CD4-positive, alpha-beta T cell treated with Interleukin-1 beta for 1 hour (primary cell): ENCODE results near the gene MITD1.
A peak's percentile ranks its signal among the peaks of the same experiment; 100 is the strongest.
"Not testable (repeated sequence)": the region's sequence is repeated elsewhere in the genome, so short reads cannot be mapped to it uniquely, and the experiment has no call there.

Experiments used
- DNase-seq, 2 donors: peaks; one replicate each; pipeline ENCODE4 v3.0.0-alpha.2; 2020 to 2022

Gene MITD1

GRCh38 chr2:99154643-99155536 lies 26.0 kb downstream of the MITD1 start, which contains the start of the genes LIPT1 and TSGA10:
Gene LIPT1, plus strand, starts transcription at chr2:99154967. Its CDS starts 6,991 bp downstream, at chr2:99161958.
Gene TSGA10, minus strand, starts transcription at chr2:99154942. Its CDS starts 45,503 bp downstream, at chr2:99109439.
- DNase-seq, result peak; percentile 90 to 91

GRCh38 chr2:99153921-99154604 lies 26.8 kb downstream of the MITD1 start:
- no peak for DNase-seq

GRCh38 chr2:99152199-99152895 lies 28.5 kb downstream of the MITD1 start:
- DNase-seq, result no peak

- DNase-seq, result no peak
These were observed 30.2 kb downstream of the MITD1 start for GRCh38 chr2:99150706-99151105.

- peak; percentile 97 to 98 for DNase-seq
These were observed 39.4 kb downstream of the MITD1 start, which contains the start of gene C2orf15 for GRCh38 chr2:99141110-99142108. Gene C2orf15, plus strand, starts transcription at chr2:99141707. Its CDS starts 8,852 bp downstream, at chr2:99150559.

GRCh38 chr2:99140860-99141109 lies 40.1 kb downstream of the MITD1 start:
- no peak for DNase-seq

GRCh38 chr2:99140056-99140859 lies 40.6 kb downstream of the MITD1 start:
- no peak for DNase-seq

GRCh38 chr2:99139003-99139402 lies 41.9 kb downstream of the MITD1 start:
- no peak for DNase-seq

GRCh38 chr2:99135044-99135556 lies 45.8 kb downstream of the MITD1 start:
- DNase-seq, result not testable (repeated sequence)

GRCh38 chr2:99127981-99128380 lies 52.9 kb downstream of the MITD1 start:
- no peak for DNase-seq
